Stimulated activated CD8-positive, alpha-beta memory T cell treated with anti-CD3 and anti-CD28 coated beads, Interleukin-12 subunit alpha, Interleukin-12 subunit beta, amount 100 ng/mL, for 4 hours (primary cell): Measurements from ENCODE around the gene MAP2K3.
"Not testable (repeated sequence)": the region's sequence is repeated elsewhere in the genome, so short reads cannot be mapped to it uniquely, and the experiment has no call there.

ENCODE experiments used
- DNase-seq: peaks from one replicate; pipeline ENCODE4 v3.0.0-alpha.2; 2020; ENCODE audit warnings: low read depth

Gene MAP2K3

DNA sequence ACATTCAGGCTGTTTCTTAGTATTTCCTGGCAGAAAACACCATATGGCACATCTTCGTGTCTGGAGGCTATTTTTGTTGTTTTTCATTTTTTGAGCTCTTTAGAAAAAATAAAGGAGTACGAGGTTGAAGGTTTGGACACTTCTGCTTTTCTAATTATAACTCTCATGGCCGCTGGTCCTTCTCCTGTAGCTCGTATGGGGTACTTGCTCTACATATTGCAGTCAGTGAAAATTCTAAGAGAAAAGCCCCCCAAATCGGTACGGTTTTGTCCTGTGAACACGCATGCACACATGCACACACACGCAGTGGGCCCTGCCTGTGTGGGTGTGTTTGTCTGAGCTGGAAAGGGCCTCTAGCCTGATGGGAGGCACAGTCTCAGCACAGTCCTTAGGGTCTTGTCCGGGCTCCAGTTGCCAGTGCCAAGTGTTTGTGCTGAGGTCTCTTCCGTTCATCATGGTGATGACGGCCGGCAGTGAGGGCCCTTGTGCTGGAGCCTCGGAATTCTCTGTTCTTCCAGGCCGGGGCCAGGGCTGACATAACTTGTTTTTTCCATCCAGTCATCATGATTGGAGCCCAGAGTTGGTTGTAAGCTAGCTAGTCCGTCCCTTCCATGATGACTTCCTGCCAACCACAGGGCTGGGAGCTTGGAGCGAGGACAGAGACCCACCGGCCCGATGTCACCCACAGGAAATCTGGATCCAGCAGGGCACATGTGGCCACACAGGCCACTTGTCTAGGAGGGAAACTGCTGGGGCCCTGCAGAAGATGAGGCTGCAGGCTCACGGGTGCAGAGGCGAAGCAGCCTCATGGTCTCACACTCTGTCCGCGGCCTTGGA lies 26.5 kb downstream of the MAP2K3 start:
- DNase-seq, result not testable (repeated sequence)

DNA sequence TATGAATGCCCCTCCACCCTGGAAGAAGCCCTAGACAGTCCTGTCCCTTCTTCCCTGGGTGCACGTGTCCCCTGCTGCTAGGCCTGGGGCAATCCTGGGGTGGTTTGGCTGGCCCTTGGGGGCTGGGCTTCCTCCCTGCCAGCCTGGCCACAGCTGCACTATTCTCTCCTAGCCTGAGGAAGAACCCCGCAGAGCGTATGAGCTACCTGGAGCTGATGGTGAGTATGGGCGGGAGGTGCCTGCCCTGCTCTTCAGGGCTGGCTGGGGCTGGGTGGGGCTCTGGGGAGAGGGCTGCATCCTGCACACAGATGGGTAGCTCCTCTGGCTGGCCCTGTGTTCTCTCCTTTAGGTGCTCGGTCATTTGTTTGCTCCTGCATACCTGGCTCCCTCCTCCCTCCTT lies 28.8 kb downstream of the MAP2K3 start:
- no peak for DNase-seq

DNA sequence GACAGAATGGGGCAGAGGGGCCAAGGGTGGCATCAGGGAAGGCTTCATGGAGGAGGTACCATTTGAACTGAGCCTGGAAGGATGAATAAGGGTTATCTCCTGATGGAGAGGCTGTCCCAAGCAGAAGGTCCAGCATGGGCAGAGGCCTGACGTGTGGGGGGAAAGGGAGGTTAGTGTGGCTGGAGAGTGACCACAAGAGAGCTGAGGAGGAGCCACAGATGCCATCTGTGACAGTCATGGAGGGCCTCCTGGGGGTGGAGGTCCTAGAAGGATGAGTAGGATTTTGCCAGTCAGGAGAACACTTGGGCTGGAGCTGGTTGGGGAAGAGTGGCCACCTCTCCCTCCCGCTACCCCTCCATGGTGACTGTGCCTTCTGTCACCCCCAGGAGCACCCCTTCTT lies 29.2 kb downstream of the MAP2K3 start:
- DNase-seq, result not testable (repeated sequence)

DNA sequence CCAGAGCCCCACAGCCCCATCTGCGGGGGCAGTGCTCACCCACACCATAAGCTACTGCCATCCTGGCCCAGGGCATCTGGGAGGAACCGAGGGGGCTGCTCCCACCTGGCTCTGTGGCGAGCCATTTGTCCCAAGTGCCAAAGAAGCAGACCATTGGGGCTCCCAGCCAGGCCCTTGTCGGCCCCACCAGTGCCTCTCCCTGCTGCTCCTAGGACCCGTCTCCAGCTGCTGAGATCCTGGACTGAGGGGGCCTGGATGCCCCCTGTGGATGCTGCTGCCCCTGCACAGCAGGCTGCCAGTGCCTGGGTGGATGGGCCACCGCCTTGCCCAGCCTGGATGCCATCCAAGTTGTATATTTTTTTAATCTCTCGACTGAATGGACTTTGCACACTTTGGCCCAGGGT lies 29.8 kb downstream of the MAP2K3 start:
- DNase-seq, result not testable (repeated sequence)

DNA sequence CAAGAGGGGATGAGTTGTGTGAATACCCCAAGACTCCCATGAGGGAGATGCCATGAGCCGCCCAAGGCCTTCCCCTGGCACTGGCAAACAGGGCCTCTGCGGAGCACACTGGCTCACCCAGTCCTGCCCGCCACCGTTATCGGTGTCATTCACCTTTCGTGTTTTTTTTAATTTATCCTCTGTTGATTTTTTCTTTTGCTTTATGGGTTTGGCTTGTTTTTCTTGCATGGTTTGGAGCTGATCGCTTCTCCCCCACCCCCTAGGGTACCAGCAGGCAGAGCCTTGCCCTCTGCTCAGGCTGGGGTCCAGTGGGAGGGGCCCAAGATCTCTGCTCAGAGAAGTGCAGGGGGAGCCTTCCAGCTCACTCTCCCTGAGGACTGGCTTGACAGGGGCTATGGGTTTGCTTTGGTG lies 30.2 kb downstream of the MAP2K3 start:
- DNase-seq, result not testable (repeated sequence)

DNA sequence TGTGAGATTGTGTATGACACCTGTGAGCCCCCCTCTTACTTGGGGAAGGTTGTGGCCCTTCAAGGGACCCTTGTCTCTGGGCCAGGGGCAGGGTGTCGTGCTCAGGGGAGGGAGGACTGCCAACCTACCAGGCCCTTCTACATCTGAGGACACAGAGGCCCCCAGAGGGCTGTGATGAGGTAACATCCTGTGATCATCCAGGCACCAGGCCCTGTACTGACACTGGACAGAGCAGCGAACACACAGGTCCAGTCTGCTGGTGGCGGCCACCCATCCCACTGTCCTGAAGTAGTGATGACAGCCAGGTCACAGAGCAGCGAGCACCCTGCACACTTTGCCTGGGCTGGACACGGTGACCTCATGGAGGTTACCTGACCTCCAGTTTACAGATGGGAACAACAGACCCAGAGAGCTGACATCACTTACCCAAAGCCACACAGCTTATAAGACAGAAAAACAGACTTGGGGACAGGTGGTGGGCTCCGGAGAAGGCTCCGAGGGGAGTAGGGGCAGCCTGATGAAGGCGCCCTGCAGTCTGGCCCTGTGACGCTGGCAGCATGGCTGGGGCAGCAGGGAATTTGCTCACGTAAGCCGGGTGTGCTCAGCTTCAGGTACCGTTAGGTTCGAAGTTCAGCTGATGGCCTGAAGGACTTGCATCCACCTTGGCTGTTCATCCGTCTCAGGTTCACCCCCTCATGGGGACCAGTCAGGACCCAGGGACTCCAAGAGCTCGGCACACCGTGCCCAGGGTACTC lies 30.9 kb downstream of the MAP2K3 start:
- not testable (repeated sequence) for DNase-seq

DNA sequence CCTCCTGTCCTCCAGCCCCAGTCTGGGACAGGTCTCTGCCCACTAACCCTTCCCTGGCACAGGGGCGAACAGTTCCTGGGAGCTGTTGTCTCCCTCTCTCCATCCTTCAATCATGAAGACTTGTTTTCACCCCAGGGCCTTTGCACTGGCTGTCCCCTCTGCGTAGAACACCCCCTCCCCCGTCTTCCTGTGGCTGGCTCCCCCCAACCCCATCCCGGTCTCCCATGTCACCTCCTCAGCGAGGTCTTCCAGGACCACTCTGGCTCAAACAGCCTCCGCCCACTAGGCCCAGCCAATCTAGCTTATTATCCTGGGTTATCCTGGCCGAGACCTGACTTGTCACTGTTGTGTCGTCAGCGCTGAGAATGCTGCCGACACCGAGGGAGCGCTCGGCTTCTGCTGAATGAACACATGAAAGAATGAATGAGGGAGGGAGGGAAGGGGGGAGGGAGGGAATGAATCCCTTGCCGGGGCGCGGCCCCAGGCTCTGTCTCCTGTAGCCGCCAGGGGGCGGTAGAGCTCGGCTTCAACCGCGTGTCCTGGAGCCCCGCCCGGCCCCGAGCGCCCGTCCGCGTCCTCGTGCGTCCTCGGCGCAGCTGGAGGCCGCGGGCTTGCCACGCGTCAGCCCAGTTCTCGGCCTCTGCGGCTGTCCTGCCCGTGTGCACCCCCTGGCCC lies 31.8 kb downstream of the MAP2K3 start:
- not testable (repeated sequence) for DNase-seq

DNA sequence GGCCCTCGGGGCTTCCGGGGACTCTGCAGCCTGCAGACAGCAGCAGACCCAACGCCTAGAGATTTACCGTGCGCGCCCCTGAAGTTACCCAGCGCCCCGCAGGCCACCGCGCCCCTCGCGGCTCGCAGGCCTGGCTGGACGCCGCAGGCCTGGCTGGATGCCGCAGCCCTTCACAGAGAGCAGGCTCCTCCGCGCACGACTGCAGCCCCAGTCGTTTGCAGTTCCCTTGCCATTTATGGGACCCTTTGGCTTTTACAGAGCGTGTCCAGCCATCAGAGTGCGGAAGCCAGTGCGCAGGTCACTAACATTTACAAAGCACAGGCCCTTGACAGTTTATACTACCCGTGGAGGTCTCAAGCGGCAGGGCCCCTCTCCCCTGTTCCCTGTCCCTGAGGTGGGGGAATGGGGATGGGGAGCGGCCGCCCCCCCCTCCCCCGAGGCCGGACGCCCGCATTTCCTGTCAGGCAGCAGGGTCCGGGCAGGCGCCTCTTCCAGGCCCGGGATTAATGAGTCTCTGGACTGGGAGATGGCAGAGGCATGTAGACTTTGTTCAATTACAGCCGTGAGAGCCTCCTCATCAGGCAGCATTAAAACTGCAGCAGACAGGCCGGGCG lies 32.5 kb downstream of the MAP2K3 start:
- not testable (repeated sequence) for DNase-seq

DNA sequence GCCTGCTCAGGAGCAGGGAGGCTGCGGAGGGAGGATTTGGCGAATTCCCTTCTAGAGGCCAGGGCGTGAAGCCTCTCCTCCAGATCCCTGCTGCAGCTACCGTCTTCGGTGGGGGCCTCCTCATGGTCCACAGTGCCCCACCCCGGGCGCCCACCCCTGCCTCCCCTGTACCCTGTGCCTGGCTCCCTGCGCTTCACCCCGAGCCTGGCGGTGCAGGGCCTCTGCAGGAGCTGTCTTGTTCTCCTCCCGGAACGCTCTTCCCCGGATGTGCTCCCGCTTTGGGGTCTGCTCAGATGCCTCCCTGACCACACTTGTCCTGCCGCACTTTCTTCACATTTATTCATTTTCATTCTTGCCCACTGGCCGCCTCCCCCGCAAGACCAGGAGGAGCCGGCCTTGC lies 33.3 kb downstream of the MAP2K3 start:
- DNase-seq, result not testable (repeated sequence)

DNA sequence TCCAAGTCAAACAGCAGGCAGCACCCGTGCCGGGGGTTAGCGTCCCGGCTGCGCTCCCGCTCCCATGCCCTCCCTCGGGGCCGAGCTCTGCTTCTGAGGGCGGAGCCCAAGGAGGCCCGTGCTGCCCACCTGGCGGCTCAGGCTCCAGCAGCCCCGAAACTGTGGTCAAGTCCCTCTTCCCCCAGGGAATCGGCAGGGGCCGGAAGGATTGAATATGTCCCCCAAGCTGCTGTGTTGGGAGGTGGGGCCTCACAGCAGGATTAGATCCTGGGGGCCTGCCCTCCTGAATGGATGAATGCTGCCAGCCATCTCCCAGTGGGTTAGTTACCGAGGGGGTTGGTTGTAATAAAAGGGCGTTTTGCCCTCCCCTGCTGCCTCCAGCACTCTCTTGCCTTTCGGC lies 33.9 kb downstream of the MAP2K3 start:
- no peak for DNase-seq

DNA sequence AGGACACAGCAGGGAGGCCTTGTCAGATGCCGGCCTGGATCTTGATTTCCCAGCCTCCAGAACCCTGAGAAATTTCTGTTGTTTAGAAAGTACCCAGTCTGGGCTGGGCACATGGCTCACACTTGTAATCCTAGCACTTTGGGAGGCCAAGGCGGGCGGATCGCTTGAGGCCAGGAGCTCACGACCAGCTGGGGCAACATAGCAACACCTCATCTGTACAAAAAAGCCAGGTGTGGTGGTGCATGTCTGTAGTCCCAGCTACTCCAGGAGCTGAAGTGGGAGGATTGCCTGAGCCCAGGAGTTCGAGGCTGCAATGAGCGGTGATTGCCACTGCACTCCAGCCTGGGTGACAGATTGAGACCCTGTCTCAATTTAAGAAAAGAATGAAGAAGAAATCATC lies 34.3 kb downstream of the MAP2K3 start:
- DNase-seq, result not testable (repeated sequence)

DNA sequence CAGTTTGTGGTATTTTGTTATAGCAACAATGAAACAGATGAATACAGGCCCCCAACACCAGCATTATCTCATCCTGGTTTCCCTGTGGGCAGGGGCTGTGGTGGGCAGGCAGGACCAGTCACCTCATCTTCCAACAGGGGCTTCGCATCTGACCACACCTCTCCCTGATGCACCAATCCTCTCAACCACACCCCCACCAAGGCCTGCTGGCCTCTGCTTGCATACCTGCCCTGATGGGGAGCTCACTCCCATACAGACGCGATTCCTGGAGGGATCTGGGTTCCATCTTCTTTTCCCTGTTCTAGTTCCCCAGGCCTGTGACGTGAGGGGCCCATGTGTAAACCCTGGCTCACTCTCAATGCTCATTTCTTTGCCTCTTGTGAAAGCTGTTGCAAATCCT lies 34.7 kb downstream of the MAP2K3 start:
- not testable (repeated sequence) for DNase-seq

DNA sequence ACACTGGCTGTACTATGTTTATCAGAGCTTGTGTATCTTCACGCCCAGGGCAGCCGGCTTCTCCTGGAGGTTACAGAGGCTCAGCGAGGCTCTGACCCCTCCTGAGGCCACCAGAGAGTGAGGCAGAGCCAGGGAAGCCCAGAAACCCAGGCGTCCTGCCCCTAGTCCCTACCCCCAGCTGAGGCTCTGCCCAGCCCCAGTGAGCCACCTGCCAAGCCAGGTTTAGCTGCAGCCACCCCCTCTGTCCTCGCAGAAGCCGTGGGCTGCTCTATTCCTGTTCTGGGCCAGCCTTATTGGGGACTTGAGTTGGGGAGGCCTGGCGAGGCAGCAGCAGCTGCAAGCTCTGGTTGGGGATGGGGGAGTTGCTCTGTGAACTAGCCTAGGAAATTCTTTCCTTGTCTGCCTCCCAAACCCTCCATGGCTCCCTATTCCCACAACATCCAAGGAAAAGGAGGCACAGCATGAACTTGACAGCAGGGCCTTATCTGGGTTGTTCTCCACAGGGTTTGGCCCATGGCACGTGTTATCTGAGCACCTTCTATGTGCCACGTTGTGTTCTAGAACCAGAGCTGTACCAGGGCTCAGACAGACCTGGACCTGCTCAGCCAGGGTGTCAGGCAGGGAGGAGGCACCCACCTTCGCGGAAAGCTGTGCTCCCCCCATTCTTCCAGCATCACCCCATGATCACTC lies 35.3 kb downstream of the MAP2K3 start:
- DNase-seq, result not testable (repeated sequence)

DNA sequence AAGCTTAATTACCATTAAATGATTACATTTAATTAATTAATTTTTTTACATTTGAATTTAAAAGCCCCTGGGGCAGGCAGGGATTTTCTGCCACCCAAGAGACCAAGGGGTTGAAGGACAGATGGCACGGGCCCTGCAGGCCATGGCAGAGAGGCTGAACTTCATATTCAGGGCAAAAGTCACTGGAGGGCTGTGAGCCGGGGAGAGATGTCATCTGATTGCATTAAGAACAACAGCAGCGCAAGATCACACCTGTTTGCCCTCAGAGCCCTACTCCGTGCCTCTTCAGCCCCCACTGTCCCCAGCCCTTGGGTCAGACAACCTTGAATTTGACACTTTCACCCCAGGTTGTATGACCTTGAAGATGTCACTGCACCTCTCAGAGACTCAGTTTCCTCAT lies 35.9 kb downstream of the MAP2K3 start:
- DNase-seq, result not testable (repeated sequence)

DNA sequence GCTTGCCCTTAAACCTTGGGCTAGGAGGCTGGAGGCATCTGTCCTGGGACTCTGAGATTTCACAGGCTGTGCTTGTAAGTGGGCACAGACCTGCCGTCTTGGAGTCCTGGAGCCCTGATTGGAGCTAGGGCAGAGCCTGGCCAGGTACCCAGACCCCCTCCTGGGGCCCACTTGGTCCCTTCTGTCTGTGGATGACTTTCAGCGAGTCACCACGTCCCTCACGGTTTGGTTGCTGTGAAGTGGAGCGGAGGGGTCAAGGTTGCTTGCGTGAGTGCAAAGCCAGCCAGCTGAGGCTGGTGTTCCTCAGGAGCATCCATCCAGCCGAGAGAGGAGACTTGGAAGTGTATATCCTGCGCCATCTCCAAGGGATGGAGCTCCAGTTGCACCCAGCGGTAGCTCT lies 36.5 kb downstream of the MAP2K3 start:
- not testable (repeated sequence) for DNase-seq

DNA sequence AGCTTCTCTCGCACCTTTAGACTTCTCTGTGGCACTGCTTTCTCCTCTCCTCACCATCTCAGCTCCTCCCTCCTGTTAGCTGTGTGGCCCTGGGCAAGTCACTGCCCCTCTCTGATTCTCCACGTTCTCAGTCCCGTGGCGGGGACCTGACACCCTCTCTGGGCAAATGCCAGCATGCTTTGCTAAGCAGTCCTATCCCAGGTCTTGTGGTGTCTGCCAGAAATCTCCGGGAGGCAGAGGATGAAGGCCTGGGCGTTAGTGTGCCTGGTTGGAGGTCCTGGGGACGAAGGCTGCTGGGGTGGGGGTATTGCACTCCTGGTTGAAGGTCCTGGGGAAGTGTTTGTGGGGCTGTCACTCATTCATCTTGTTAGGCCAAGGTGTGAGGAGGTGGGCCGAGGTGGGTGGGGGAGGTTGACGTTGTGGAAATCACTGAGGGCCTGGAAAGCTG lies 37.3 kb downstream of the MAP2K3 start:
- not testable (repeated sequence) for DNase-seq

DNA sequence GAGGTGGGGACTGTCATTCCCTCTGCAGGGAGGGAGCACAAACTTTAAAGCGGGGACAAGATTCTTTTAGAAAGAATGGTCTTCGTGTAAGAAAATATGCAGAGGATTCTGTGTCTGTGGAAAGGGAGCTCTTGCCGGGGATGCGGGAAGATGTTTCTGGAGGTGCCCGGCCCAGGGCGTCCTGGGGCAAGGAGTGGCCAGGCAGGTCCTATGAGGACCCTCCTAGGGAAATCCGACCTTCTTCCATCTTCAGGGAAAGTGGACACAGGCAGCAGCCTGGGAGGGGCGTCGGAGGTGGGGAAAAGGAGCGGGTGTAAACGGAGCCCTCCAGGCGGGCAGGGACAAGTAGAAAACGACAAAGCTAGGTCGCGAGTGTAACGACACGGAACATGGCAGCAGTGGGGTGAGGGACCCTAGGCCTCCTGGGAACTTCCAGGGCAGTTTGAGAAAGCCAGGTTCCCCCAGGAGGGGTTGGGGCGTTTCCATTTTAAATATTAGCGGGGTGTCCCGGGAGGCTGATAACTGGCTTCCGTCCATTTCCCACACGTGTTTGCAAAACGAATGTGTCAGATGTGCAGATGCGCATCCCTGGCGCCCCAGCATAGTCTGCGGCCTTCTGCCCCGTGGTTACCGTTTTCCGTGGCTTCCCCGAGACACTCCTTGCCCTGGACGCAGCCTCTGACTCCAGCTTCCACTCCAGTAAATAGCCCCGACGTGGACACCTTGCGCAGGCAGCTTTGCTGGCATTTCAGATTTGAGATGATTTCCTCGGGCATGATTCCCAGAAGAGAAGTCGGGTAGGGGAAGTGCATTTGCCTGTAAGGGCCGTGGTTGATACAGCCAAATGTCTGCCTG lies 39.0 kb downstream of the MAP2K3 start:
- not testable (repeated sequence) for DNase-seq

DNA sequence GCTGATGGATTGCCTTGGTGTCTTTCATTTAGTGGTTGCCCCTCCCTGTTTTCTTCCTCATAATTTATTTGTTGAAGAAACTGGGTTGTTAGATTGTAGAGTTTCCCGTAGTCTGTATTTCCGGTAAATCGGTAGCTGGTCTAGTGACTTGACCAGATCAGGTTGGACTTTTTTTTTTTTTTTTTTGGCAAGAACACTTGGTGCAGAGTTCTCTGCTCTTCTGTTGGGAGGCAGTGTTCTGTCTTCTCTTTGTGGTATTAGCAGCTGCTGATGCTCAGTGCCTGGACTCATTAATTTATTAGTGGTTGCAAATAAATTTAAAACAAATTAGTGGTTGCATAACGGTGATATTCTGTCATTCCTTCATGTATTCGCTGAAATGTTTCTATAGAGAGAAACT lies 40.2 kb downstream of the MAP2K3 start:
- not testable (repeated sequence) for DNase-seq

DNA sequence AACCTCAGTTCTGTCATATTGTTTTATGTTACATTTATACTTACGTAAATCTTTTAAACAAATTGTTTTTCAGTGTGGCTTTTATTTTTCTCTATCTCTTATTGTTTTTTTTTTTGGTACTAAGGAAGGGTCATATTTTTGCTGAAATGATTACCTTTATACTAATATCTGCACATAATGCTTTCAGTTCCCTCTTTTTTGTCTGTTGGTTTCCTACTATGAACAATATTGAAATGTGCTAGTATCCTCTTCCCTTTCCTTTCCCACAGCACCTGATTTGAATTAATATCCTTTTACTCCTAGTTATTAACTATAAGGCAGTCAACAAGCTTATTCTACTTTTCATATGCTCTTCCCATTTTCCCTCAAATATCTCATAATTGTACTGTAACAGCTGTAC lies 43.4 kb downstream of the MAP2K3 start:
- DNase-seq, result not testable (repeated sequence)

DNA sequence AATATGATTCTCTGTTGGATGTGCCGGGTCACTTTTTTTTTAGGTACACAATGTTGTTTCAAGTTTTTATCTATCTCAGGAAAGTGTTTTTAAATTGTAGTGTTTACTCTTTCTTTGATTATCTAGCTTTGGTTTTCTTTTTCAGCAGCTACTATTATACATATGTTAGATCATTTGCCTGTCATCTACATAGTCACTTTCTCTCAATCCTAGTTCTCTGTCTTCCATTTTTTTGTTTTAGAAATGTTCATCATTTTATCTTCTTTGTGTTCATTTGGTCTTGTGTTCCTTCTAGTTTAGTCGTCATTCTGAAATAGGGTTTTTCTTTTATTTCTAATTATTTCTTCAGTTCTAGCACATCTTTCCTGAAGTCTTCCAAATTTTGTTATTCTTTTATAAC lies 44.3 kb downstream of the MAP2K3 start:
- not testable (repeated sequence) for DNase-seq
